A673 (cell line): Measurements from ENCODE around the gene IL21. TPM values are rescaled to one million over a fixed set of nuclear protein-coding genes. Genes with fewer than 3 reads are reported as not detected.

Source experiments
- BruUV-seq: library from RNA; stranded (reverse); fragments of 400-500 nt; replicated peaks from 2 replicates; lab custom pipeline; 2021; lab: Mats Ljungman, UMichigan
- CTCF ChIA-PET: fragments of 300-600 bp; sonication (Branson Sonifier 250); formaldehyde crosslinking; loops from one replicate; lab custom pipeline; 2022; ENCODE audit warnings: antibody characterized with exemption; lab: Charles Lee
- POLR2A ChIA-PET: fragments of 300-600 bp; sonication (Branson Sonifier 250); formaldehyde crosslinking; loops from one replicate; lab custom pipeline; 2022; ENCODE audit warnings: antibody characterized with exemption; ENCODE audit not compliant: low non-redundant PET; lab: Charles Lee
- DNase-seq: peaks from one replicate; pipeline ENCODE4 v3.0.0-alpha.2; 2015; ENCODE audit warnings: low spot score
- H3K27ac ChIP-seq: fragments of 200-600 bp; sonication (generic); 2 replicates; pipeline ENCODE4 v1.5.1; 2016; ENCODE audit warnings: mixed run types, low read depth, mild to moderate bottlenecking, mixed read lengths, antibody characterized with exemption, low read length; ENCODE audit not compliant: poor library complexity, severe bottlenecking
- H3K27me3 ChIP-seq: fragments of 200-600 bp; sonication (generic); replicated peaks from 2 replicates; pipeline ENCODE4 v1.6.1; 2017; ENCODE audit warnings: mixed run types, low read depth, mild to moderate bottlenecking, mixed read lengths, antibody characterized with exemption, low read length; ENCODE audit not compliant: insufficient read depth, poor library complexity
- H3K36me3 ChIP-seq: fragments of 200-600 bp; sonication (generic); 2 replicates; pipeline ENCODE4 v1.6.1; 2016; ENCODE audit warnings: mixed run types, mild to moderate bottlenecking, mixed read lengths, antibody characterized with exemption, low read length; ENCODE audit not compliant: insufficient read depth, poor library complexity, severe bottlenecking
- H3K4me1 ChIP-seq: fragments of 200-600 bp; sonication (generic); 2 replicates; pipeline ENCODE4 v1.6.1; 2017; ENCODE audit warnings: mixed run types, mild to moderate bottlenecking, mixed read lengths, antibody characterized with exemption, low read length; ENCODE audit not compliant: insufficient read depth, poor library complexity, severe bottlenecking
- H3K4me3 ChIP-seq: fragments of 200-600 bp; sonication (generic); 2 replicates; pipeline ENCODE4 v1.5.1; 2016; ENCODE audit warnings: low read depth, mixed run types, mild to moderate bottlenecking, mixed read lengths, low read length; ENCODE audit not compliant: poor library complexity, severe bottlenecking
- H3K9me3 ChIP-seq: fragments of 200-600 bp; sonication (generic); 2 replicates; pipeline ENCODE4 v1.6.1; 2016; ENCODE audit warnings: mixed run types, low read depth, mild to moderate bottlenecking, mixed read lengths, antibody characterized with exemption, low read length; ENCODE audit not compliant: poor library complexity, severe bottlenecking
- CTCF ChIP-seq: fragments of 300-800, 200-600 bp; sonication (generic); conservative IDR thresholded peaks from 2 replicates; pipeline ENCODE4 v1.5.1; 2017; ENCODE audit warnings: low read depth, mild to moderate bottlenecking, antibody characterized with exemption, low read length, moderate library complexity, mixed read lengths
- EZH2 ChIP-seq: fragments of 200-600 bp; sonication (generic); IDR thresholded peaks from 2 replicates; pipeline ENCODE4 v1.6.1; 2017; ENCODE audit warnings: borderline replicate concordance, low read depth, mild to moderate bottlenecking, mixed read lengths, antibody characterized with exemption, low read length; ENCODE audit not compliant: poor library complexity, severe bottlenecking
- intact Hi-C: fragments of 100-400 bp; cut with micrococcal nuclease; formaldehyde crosslinking; loops from one replicate; pipeline ENCODE4 v1.10.0; 2022; ENCODE audit not compliant: unreplicated experiment
- total RNA-seq: library from RNA; stranded (reverse); gene quantifications from 2 replicates; pipeline ENCODE4 v1.2.3, GENCODE V29; 2021

Gene IL21
- total RNA-seq, 1 experiment from 2014 or later, result not detected

- H3K36me3 ChIP-seq, result no peaks in the 10 kb centered on the region
- no peak for DNase-seq
- no peaks in the 10 kb centered on the region for H3K9me3 ChIP-seq
- no peak for TF ChIP-seq CTCF
- TF ChIP-seq EZH2, result no peak
- no peak overlapping the region for H3K27ac ChIP-seq
- ChIA-PET CTCF (no interaction called here), POLR2A (no interaction called here)
- H3K4me1 ChIP-seq, result no peaks in the 10 kb centered on the region
- intact Hi-C loops, result no loop called here
- H3K27me3 ChIP-seq, result no peaks in the 10 kb centered on the region
- no TSS peak for BruUV-seq
- no peak overlapping the region for H3K4me3 ChIP-seq
Observed at GRCh38 chr4:122663291-122663690, 42.4 kb upstream of the IL21 start.

- no peak overlapping the region for H3K4me3 ChIP-seq
- DNase-seq, result no peak
- H3K27ac ChIP-seq, result no peak overlapping the region
- no peaks in the 10 kb centered on the region for H3K9me3 ChIP-seq
- H3K27me3 ChIP-seq, result no peaks in the 10 kb centered on the region
- TF ChIP-seq EZH2, result no peak
- no peak for TF ChIP-seq CTCF
- no peaks in the 10 kb centered on the region for H3K36me3 ChIP-seq
- BruUV-seq, result no TSS peak
- CTCF ChIA-PET, result no interaction called here
- intact Hi-C loops, result no loop called here
- no peaks in the 10 kb centered on the region for H3K4me1 ChIP-seq
- POLR2A ChIA-PET, result no interaction called here
Observed at GRCh38 chr4:122662701-122663100, 41.8 kb upstream of the IL21 start.

GRCh38 chr4:122661176-122662160 lies 40.6 kb upstream of the IL21 start:
- no peaks in the 10 kb centered on the region for H3K9me3 ChIP-seq

More at GRCh38 chr4:122661176-122662160, 40.6 kb upstream of the IL21 start:
- H3K4me1 ChIP-seq, result no peaks in the 10 kb centered on the region
- H3K27me3 ChIP-seq, result no peaks in the 10 kb centered on the region
- ChIA-PET CTCF (no interaction called here), POLR2A (no interaction called here)
- H3K36me3 ChIP-seq, result no peaks in the 10 kb centered on the region
- intact Hi-C loops, result no loop called here
- H3K4me3 ChIP-seq, result no peak overlapping the region
- no TSS peak for BruUV-seq
- no peak overlapping the region for H3K27ac ChIP-seq
- DNase-seq, result no peak
- TF ChIP-seq EZH2 (no peak), CTCF (no peak)
